ENCODE measurements around the gene DDX59. TPM values are rescaled to one million over a fixed set of nuclear protein-coding genes. Genes with fewer than 3 reads are reported as not detected.

The DDX59 gene
- polyA plus RNA-seq, 1 donor from 2014 or later, result 21.0 TPM

DNA sequence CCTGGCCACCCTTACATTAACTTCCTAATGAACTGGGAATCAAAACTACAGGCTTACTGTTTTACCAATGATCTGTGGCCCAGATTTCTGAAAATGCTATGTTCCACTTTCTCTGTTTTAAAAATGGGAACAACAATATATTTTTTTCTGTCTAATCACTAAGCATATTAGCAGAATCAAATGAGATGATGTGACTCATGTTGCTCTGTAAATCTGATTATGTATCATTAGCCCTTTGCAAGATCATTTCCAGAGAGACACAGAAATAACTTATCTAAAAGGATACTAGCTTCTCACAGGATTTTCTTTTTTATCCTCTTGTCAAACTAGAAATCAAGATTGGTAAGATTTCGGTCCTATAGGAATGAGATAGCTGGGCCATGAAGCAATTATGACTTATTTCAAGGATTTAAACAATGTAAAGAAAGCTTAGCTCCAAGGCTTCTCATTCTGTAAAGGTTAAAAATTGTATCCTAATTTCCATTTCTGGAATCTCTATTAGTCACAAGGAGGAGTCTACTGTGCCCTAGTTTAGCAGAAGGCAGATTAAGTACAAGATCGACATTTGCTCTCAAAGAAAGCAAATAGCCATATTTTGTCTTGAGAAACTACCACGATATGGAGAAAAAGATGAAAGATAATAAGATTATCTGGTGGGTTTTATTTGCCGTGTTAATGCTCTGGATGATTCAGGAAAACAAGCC lies 36.6 kb upstream of the DDX59 start:
- no peaks in the 10 kb centered on the region for H3K9me3 ChIP-seq (ENCODE audit: low read length)
- no peaks in the 10 kb centered on the region for H4K20me1 ChIP-seq (ENCODE audit: insufficient read depth)
- no peaks in the 10 kb centered on the region for H3K36me3 ChIP-seq (ENCODE audit: insufficient read depth, low read length)
- no peak overlapping the region for H2AFZ ChIP-seq (ENCODE audit: low read depth, low read length)
- no peaks in the 10 kb centered on the region for H3K9me2 ChIP-seq (ENCODE audit: insufficient read depth, low read length)
- H3K27me3 ChIP-seq (ENCODE audit: insufficient read depth, low read depth, low read length), result no peaks in the 10 kb centered on the region
- no peaks in the 10 kb centered on the region for H3K79me2 ChIP-seq (replicated peaks; ENCODE audit: insufficient read depth, low read length)
- no peak for TF ChIP-seq RAD21 (conservative IDR thresholded peaks at IDR 0.05)
- TF ChIP-seq REST (IDR thresholded peaks at IDR 0.05; ENCODE audit: borderline replicate concordance), result no peak
- TF ChIP-seq EZH2 (IDR thresholded peaks at IDR 0.05; ENCODE audit: borderline replicate concordance, insufficient read depth, low read length, poor library complexity, severe bottlenecking), result no peak
- TF ChIP-seq POLR2AphosphoS5 (IDR thresholded peaks at IDR 0.05), result no peak
- TF ChIP-seq SMC3 (conservative IDR thresholded peaks at IDR 0.05; ENCODE audit: poor library complexity), result no peak
- no peak for TF ChIP-seq EP300 (conservative IDR thresholded peaks at IDR 0.05; ENCODE audit: poor library complexity, severe bottlenecking)
- no peak for TF ChIP-seq MXI1 (conservative IDR thresholded peaks at IDR 0.05; ENCODE audit: poor library complexity, severe bottlenecking)
- no peak overlapping the region for H3K27ac ChIP-seq (ENCODE audit: low read length)
- H3F3A ChIP-seq (ENCODE audit: insufficient read depth, low read length, poor library complexity, severe bottlenecking), result no peaks in the 10 kb centered on the region
- no peak overlapping the region for H3K4me3 ChIP-seq (ENCODE audit: low read length)
- H3K4me2 ChIP-seq (ENCODE audit: low read length), result no peak overlapping the region
- H3K9ac ChIP-seq (ENCODE audit: low read length), result no peak overlapping the region

DNA sequence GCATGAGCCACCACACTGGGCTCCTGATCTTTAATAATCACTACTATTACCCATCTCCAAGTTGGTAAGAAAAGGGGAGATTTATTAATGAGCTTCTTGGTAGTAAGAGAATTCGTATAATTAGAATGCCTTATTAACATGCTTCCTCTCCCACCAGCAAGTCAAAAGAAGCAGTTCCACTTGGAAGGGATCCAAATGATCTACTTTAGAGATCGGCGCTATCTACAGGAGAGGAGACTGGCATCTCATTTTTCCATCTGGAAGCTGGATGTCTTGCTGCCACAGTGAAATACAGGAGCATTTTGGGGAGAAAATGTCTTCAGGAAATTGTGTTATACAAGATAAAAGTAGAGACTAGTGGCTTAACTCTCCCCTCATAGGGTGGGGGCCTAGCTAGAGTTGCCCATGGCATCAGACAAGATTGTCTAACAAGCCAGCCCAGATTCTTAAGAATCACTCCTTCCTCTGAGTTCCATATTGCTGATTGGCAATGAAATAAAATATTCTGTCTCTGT lies 35.3 kb upstream of the DDX59 start:
- Histone ChIP-seq H4K20me1 (ENCODE audit: insufficient read depth) (no peaks in the 10 kb centered on the region), H3K79me2 (replicated peaks; ENCODE audit: insufficient read depth, low read length) (no peaks in the 10 kb centered on the region), H3K27me3 (ENCODE audit: insufficient read depth, low read depth, low read length) (no peaks in the 10 kb centered on the region), H3K4me2 (ENCODE audit: low read length) (no peak overlapping the region), H3K9ac (ENCODE audit: low read length) (no peak overlapping the region), H3K9me3 (ENCODE audit: low read length) (no peaks in the 10 kb centered on the region), H3F3A (ENCODE audit: insufficient read depth, low read length, poor library complexity, severe bottlenecking) (no peaks in the 10 kb centered on the region), H3K27ac (ENCODE audit: low read length) (no peak overlapping the region), H3K4me3 (ENCODE audit: low read length) (no peak overlapping the region), H3K36me3 (ENCODE audit: insufficient read depth, low read length) (no peaks in the 10 kb centered on the region), H2AFZ (ENCODE audit: low read depth, low read length) (no peak overlapping the region), H3K9me2 (ENCODE audit: insufficient read depth, low read length) (no peaks in the 10 kb centered on the region)
- TF ChIP-seq RAD21 (conservative IDR thresholded peaks at IDR 0.05) (no peak), CTCF (IDR thresholded peaks at IDR 0.05; ENCODE audit: poor library complexity, severe bottlenecking) (no peak), EZH2 (IDR thresholded peaks at IDR 0.05; ENCODE audit: borderline replicate concordance, insufficient read depth, low read length, poor library complexity, severe bottlenecking) (no peak), TAF1 (IDR thresholded peaks at IDR 0.05; ENCODE audit: low read depth) (no peak), EP300 (conservative IDR thresholded peaks at IDR 0.05; ENCODE audit: poor library complexity, severe bottlenecking) (no peak), POLR2AphosphoS5 (IDR thresholded peaks at IDR 0.05) (no peak), REST (IDR thresholded peaks at IDR 0.05; ENCODE audit: borderline replicate concordance) (no peak), SMC3 (conservative IDR thresholded peaks at IDR 0.05; ENCODE audit: poor library complexity) (no peak), MXI1 (conservative IDR thresholded peaks at IDR 0.05; ENCODE audit: poor library complexity, severe bottlenecking) (no peak)
